K562 (cell line): ENCODE data around the gene NUCKS1. TPM values are rescaled to one million over a fixed set of nuclear protein-coding genes. Genes with fewer than 3 reads are reported as not detected.

Experiments used
- STAT5A ChIP-seq: IDR thresholded peaks from 2 replicates; pipeline ENCODE4 v1.6.1; 2012; ENCODE audit warnings: low read length, inconsistent platforms, borderline replicate concordance
- ZBTB5 ChIP-seq: fragments of 450-650 bp; IDR thresholded peaks from 2 replicates; pipeline ENCODE4 v1.6.1; 2017; ENCODE audit warnings: antibody characterized with exemption
- ZC3H4 ChIP-seq: sonication (generic); formaldehyde crosslinking; IDR thresholded peaks from 2 replicates; pipeline ENCODE4 v1.9.0; 2021; ENCODE audit warnings: missing genetic modification reagents, borderline replicate concordance
- ZNF224 ChIP-seq: sonication (generic); formaldehyde crosslinking; IDR thresholded peaks from 2 replicates; pipeline ENCODE4 v1.8.0; 2022; ENCODE audit warnings: mild to moderate bottlenecking, missing genetic modification reagents
- ZNF3 ChIP-seq: fragments of 250-450 bp; sonication (Bioruptor Pico); IDR thresholded peaks from 2 replicates; pipeline ENCODE4 v1.5.0; 2021; ENCODE audit warnings: mild to moderate bottlenecking, moderate library complexity
- ZNF592 ChIP-seq: fragments of 450-650 bp; IDR thresholded peaks from 2 replicates; pipeline ENCODE4 v1.6.1; 2017; ENCODE audit warnings: antibody characterized with exemption, mild to moderate bottlenecking
- polyA plus RNA-seq, 8 experiments: library from polyadenylated mRNA; depleted of rRNA in 4 of 8; stranded (reverse) in 5 of 8; unstranded in 3 of 8; fragments of >200 nt; fragmentation: Nextera tagmentation in 2 of 8; fragmentation: Illumina TruSeq in 1 of 8; extraction: Ambion mirVana in 2 of 8; extraction: Trizol in 1 of 8; gene quantifications; 2 replicates each; pipeline versions ENCODE4 v1.2.1 to v1.2.3, GENCODE V29; 2011 to 2014; ENCODE audit warnings: inconsistent platforms in 1 of 8, missing spikeins in 1 of 8
- total RNA-seq, 7 experiments: library from RNA; depleted of rRNA in 6 of 7; stranded (reverse); fragments of >200 nt in 6 of 7; fragmentation: Illumina TruSeq in 2 of 7; extraction: Trizol in 2 of 7; gene quantifications; 2 replicates each; pipeline versions ENCODE4 v1.2.1 to v1.2.3, GENCODE V29; 2011 to 2021; ENCODE audit warnings: low replicate concordance in 1 of 7

Gene NUCKS1
- total and polyA plus RNA-seq, 9 of the 15 experiments (the other 6 are each of a cell fraction or from before 2014, with no cell fraction given), result 66.7 to 244 (median 149) TPM

DNA sequence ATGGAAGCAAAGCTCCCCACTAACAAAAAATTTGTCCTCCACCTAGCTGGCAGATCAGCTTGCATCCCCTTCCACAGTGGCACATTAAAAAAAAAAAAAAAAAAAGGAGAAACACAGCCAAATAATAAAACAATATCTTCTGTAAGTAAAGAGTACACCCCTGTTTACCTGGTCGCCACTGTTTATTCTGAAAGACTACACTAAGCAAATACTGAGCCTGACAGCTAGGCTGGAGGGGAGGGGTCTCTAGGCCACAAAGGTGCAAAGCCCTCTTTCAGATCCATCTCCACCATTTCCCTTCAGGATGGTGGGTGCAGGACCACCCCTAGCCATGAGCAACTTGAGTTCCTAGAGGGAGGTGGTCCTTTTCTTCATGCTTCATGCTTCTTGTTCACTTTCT lies 46.9 kb downstream of the NUCKS1 start (continued):
- TF ChIP-seq ZNF592 (no peak), ZC3H4 (CRISPR knock-in tag) (no peak), STAT5A (no peak), ZBTB5 (no peak), ZNF224 (CRISPR knock-in tag) (no peak), ZNF3 (CRISPR knock-in tag) (no peak)
- TF ChIP-seq, all 486 proteins: peak for 0
